Liver (tissue), 9 donors: ENCODE data around the gene MTMR2. TPM values are rescaled to one million over a fixed set of nuclear protein-coding genes. Genes with fewer than 3 reads are reported as not detected.

Source experiments
- DNase-seq: peaks from one replicate; pipeline ENCODE4 v3.0.0-alpha.2; 2017; ENCODE audit warnings: low spot score
- H3K27ac ChIP-seq, 2 donors: one replicate each; pipeline ENCODE4 v1.7.0; 2013; ENCODE audit warnings: inconsistent platforms in 2 of 2, low read length in 2 of 2, control low read depth in 1 of 2, low read depth in 1 of 2, mild to moderate bottlenecking in 1 of 2
- H3K27me3 ChIP-seq, 4 donors: one replicate each; pipeline versions ENCODE4 v1.6.1 to v1.7.0; 2013; ENCODE audit warnings: low read length in 3 of 4, inconsistent platforms in 1 of 4, mild to moderate bottlenecking in 1 of 4, moderate library complexity in 1 of 4; ENCODE audit not compliant: control insufficient read depth in 4 of 4, insufficient read depth in 4 of 4
- H3K36me3 ChIP-seq, 4 donors: one replicate each; pipeline versions ENCODE4 v1.6.1 to v1.7.0; 2013; ENCODE audit warnings: low read length in 3 of 4, mild to moderate bottlenecking in 3 of 4, low read depth in 1 of 4, moderate library complexity in 1 of 4; ENCODE audit not compliant: control insufficient read depth in 4 of 4, insufficient read depth in 3 of 4
- H3K4me1 ChIP-seq, 4 donors: one replicate each; pipeline versions ENCODE4 v1.6.1 to v1.7.0; 2013; ENCODE audit warnings: low read length in 3 of 4, mild to moderate bottlenecking in 3 of 4, moderate library complexity in 1 of 4; ENCODE audit not compliant: control insufficient read depth in 4 of 4, insufficient read depth in 4 of 4
- H3K4me3 ChIP-seq, 3 donors: one replicate each; pipeline versions ENCODE4 v1.6.1 to v1.7.0; 2013; ENCODE audit warnings: low read length in 3 of 3, control low read depth in 1 of 3, low read depth in 1 of 3, mild to moderate bottlenecking in 1 of 3
- H3K9ac ChIP-seq, 2 donors: one replicate each; pipeline ENCODE4 v1.7.0; 2013; ENCODE audit warnings: low read length in 2 of 2, mild to moderate bottlenecking in 2 of 2, moderate library complexity in 2 of 2, control low read depth in 1 of 2, low read depth in 1 of 2
- H3K9me3 ChIP-seq, 4 donors: one replicate each; pipeline versions ENCODE4 v1.6.1 to v1.7.0; 2013; ENCODE audit warnings: low read length in 3 of 4; ENCODE audit not compliant: control insufficient read depth in 4 of 4
- ATF3 ChIP-seq: IDR thresholded peaks from 2 replicates; pipeline ENCODE4 v1.6.1; 2016; ENCODE audit warnings: antibody characterized with exemption
- CTCF ChIP-seq: fragments of 150-350 bp; IDR thresholded peaks from 2 replicates; pipeline ENCODE4 v1.5.1; 2017; ENCODE audit warnings: improper control_type of control experiment, low read depth, low read length; ENCODE audit not compliant: missing input control
- EGR1 ChIP-seq, 2 donors: IDR thresholded peaks; 2 replicates each; pipeline ENCODE4 v1.6.1; 2016 to 2018; ENCODE audit warnings: antibody characterized with exemption in 2 of 2, low read depth in 2 of 2
- FOXA1 ChIP-seq: IDR thresholded peaks from 2 replicates; pipeline ENCODE4 v1.6.1; 2016; ENCODE audit warnings: antibody characterized with exemption
- FOXA2 ChIP-seq: IDR thresholded peaks from 2 replicates; pipeline ENCODE4 v1.6.1; 2016; ENCODE audit warnings: antibody characterized with exemption
- GABPA ChIP-seq, 2 donors: IDR thresholded peaks in 1 of 2; conservative IDR thresholded peaks in 1 of 2; 2 replicates each; pipeline ENCODE4 v1.6.1; 2016; ENCODE audit warnings: antibody characterized with exemption in 2 of 2, mild to moderate bottlenecking in 1 of 2, moderate library complexity in 1 of 2
- HNF4A ChIP-seq, 2 donors: conservative IDR thresholded peaks; 2 replicates each; pipeline ENCODE4 v1.6.1; 2016; ENCODE audit warnings: antibody characterized with exemption in 2 of 2, mild to moderate bottlenecking in 2 of 2
- HNF4G ChIP-seq: IDR thresholded peaks from 2 replicates; pipeline ENCODE4 v1.6.1; 2016; ENCODE audit warnings: antibody characterized with exemption
- JUND ChIP-seq, 2 donors: IDR thresholded peaks; 2 replicates each; pipeline ENCODE4 v1.6.1; 2016; ENCODE audit warnings: antibody characterized with exemption in 2 of 2
- MAX ChIP-seq: IDR thresholded peaks from 2 replicates; pipeline ENCODE4 v1.6.1; 2016; ENCODE audit warnings: antibody characterized with exemption
- NR2F2 ChIP-seq: IDR thresholded peaks from 2 replicates; pipeline ENCODE4 v1.6.1; 2016; ENCODE audit warnings: antibody characterized with exemption
- RAD21 ChIP-seq, 2 donors: IDR thresholded peaks; 2 replicates each; pipeline ENCODE4 v1.6.1; 2016; ENCODE audit warnings: antibody characterized with exemption in 2 of 2, mild to moderate bottlenecking in 2 of 2
- REST ChIP-seq: IDR thresholded peaks from 2 replicates; pipeline ENCODE4 v1.6.1; 2016; ENCODE audit warnings: antibody characterized with exemption, mild to moderate bottlenecking
- RXRA ChIP-seq, 2 donors: IDR thresholded peaks; 2 replicates each; pipeline ENCODE4 v1.6.1; 2017 to 2018; ENCODE audit warnings: antibody characterized with exemption in 2 of 2, mild to moderate bottlenecking in 1 of 2
- SP1 ChIP-seq: IDR thresholded peaks from 2 replicates; pipeline ENCODE4 v1.6.1; 2018; ENCODE audit warnings: antibody characterized with exemption, mild to moderate bottlenecking
- TAF1 ChIP-seq: conservative IDR thresholded peaks from 2 replicates; pipeline ENCODE4 v1.6.1; 2016; ENCODE audit warnings: antibody characterized with exemption, mild to moderate bottlenecking
- YY1 ChIP-seq: IDR thresholded peaks from 2 replicates; pipeline ENCODE4 v1.6.1; 2016; ENCODE audit warnings: antibody characterized with exemption, mild to moderate bottlenecking
- ZBTB33 ChIP-seq: IDR thresholded peaks from 2 replicates; pipeline ENCODE4 v1.6.1; 2016; ENCODE audit warnings: antibody characterized with exemption
- WGBS: extraction: QIAGEN DNeasy Blood & Tissue Kit; methylation state at CpG from one replicate; pipeline ENCODE4 v1.1.7; 2013; 5-methylcytosine and 5-hydroxymethylcytosine counted together
- polyA plus RNA-seq, 2 donors: library from polyadenylated mRNA; stranded (reverse) in 1 of 2; unstranded in 1 of 2; fragments of 200-250 nt in 1 of 2; fragments of >200 nt in 1 of 2; fragmentation: Nextera tagmentation in 1 of 2; extraction: Ambion mirVana in 1 of 2; gene quantifications; one replicate each; pipeline versions ENCODE4 v1.2.1 to v1.2.3, GENCODE V29; 2013 to 2015
- total RNA-seq, 2 donors: library from RNA; depleted of rRNA; stranded (reverse); fragments of >200 nt; gene quantifications; one replicate each; pipeline ENCODE4 v1.2.3, GENCODE V29; 2014
- donor health status: healthy.
- donor health status: healthy.
- donor health status: healthy.
- donor health status: healthy.
- donor health status: healthy.

Gene MTMR2
- total and polyA plus RNA-seq, 4 donors, result 2.0 to 9.5 (median 3.1) TPM

GRCh38 chr11:95898782-95899181 is 25.1 kb downstream of the MTMR2 start:
- Histone ChIP-seq H3K36me3 (no peaks in the 10 kb centered on the region), H3K27me3 (no peaks in the 10 kb centered on the region), H3K4me1 (peaks cover 0 to 2% (median 0%) of the 10 kb centered on the region in 4 donors), H3K9me3 (no peaks in the 10 kb centered on the region), H3K27ac (no peak overlapping the region), H3K9ac (no peak overlapping the region), H3K4me3 (no peak overlapping the region)
- no peak for TF ChIP-seq FOXA1
- WGBS, result 45% methylated on average over 2 of the region's 2 CpGs
- DNase-seq, result no peak

GRCh38 chr11:95897731-95898130 is 26.2 kb downstream of the MTMR2 start:
- Histone ChIP-seq H3K27ac (no peak overlapping the region), H3K9me3 (no peaks in the 10 kb centered on the region), H3K27me3 (no peaks in the 10 kb centered on the region), H3K36me3 (no peaks in the 10 kb centered on the region), H3K9ac (no peak overlapping the region), H3K4me1 (peaks cover 0 to 2% (median 0%) of the 10 kb centered on the region in 4 donors), H3K4me3 (no peak overlapping the region)
- no peak for DNase-seq
- no peak for TF ChIP-seq NR2F2
- TF ChIP-seq CTCF, result no peak
- TF ChIP-seq RXRA (IDR thresholded peaks at IDR 0.05), result no peak
- no peak for TF ChIP-seq HNF4A (conservative IDR thresholded peaks at IDR 0.05)
- TF ChIP-seq GABPA (IDR thresholded peaks at IDR 0.05 in 1 of 2, conservative IDR thresholded peaks at IDR 0.05 in 1 of 2), result no peak
- TF ChIP-seq ZBTB33, result no peak
- no peak for TF ChIP-seq JUND (IDR thresholded peaks at IDR 0.05)
- TF ChIP-seq REST, result no peak
- TF ChIP-seq TAF1, result no peak
- TF ChIP-seq FOXA2, result no peak
- no peak for TF ChIP-seq ATF3
- TF ChIP-seq FOXA1, result no peak
- no peak for TF ChIP-seq EGR1 (IDR thresholded peaks at IDR 0.05; ENCODE audit: low read depth in 2 of 2)
- no peak for TF ChIP-seq YY1
- no peak for TF ChIP-seq RAD21 (IDR thresholded peaks at IDR 0.05)
- TF ChIP-seq HNF4G, result no peak
- TF ChIP-seq MAX, result no peak
- no peak for TF ChIP-seq SP1
- 87% methylated on average over 7 of the region's 7 CpGs for whole genome bisulfite sequencing
